Measurements from ENCODE around the gene PRSS48. TPM values are rescaled to one million over a fixed set of nuclear protein-coding genes. Genes with fewer than 3 reads are reported as not detected.

The PRSS48 gene
- total and polyA plus RNA-seq, 10 of the 15 experiments (the other 5 are each of a cell fraction or from before 2014, with no cell fraction given), result not detected

GRCh38 chr4:151263455-151263854 is 13.5 kb upstream of the PRSS48 start:
- Histone ChIP-seq H3K79me2 (ENCODE audit: control insufficient read depth, insufficient read depth, low read length) (no peaks in the 10 kb centered on the region), H2AFZ (ENCODE audit: control insufficient read depth, low read depth, low read length) (no peak overlapping the region), H3K9me3 (replicated peaks; ENCODE audit: control insufficient read depth, insufficient read depth, low read length) (no peaks in the 10 kb centered on the region), H4K20me1 (ENCODE audit: control insufficient read depth, insufficient read depth) (no peaks in the 10 kb centered on the region), H3K4me2 (ENCODE audit: control insufficient read depth, insufficient read depth) (no peak overlapping the region), H3K4me1 (ENCODE audit: control insufficient read depth, insufficient read depth, low read length) (no peaks in the 10 kb centered on the region), H3K4me3 (no peak overlapping the region), H3K27me3 (replicated peaks in 1 of 2; ENCODE audit: control insufficient read depth in 2 of 2, insufficient read depth in 2 of 2, low read length in 1 of 2) (no peaks in the 10 kb centered on the region; a peak in 3 of 4 replicates), H3K36me3 (ENCODE audit: control insufficient read depth in 2 of 2, insufficient read depth in 2 of 2, low read length in 1 of 2) (no peaks in the 10 kb centered on the region), H3K27ac (ENCODE audit: control insufficient read depth, insufficient read depth) (no peak overlapping the region), H3K9ac (ENCODE audit: control insufficient read depth, insufficient read depth, low read length) (no peak overlapping the region)
- BruUV-seq (replicated peaks), result no TSS peak
- intact Hi-C loops (cut with micrococcal nuclease; ENCODE audit: unreplicated experiment), result no loop called here
- TF ChIP-seq STAT1 (conservative IDR thresholded peaks at IDR 0.05) (no peak), ZNF217 (IDR thresholded peaks at IDR 0.05) (no peak), LARP7 (IDR thresholded peaks at IDR 0.05) (no peak), POU2F2 (IDR thresholded peaks at IDR 0.05; ENCODE audit: borderline replicate concordance, low read depth, low read length) (no peak), CBX3 (IDR thresholded peaks at IDR 0.05; ENCODE audit: borderline replicate concordance, low read depth) (no peak), FOXK2 (IDR thresholded peaks at IDR 0.05) (no peak), CEBPB (IDR thresholded peaks at IDR 0.05; ENCODE audit: borderline replicate concordance in 1 of 2, low read depth in 2 of 2, low read length in 2 of 2) (no peak), SMAD1 (IDR thresholded peaks at IDR 0.05; ENCODE audit: low read depth, partially characterized antibody) (no peak), EZH2 (IDR thresholded peaks at IDR 0.05; ENCODE audit: borderline replicate concordance, control insufficient read depth, low read depth, low read length) (no peak), ZBTB33 (IDR thresholded peaks at IDR 0.05) (no peak), FOXM1 (IDR thresholded peaks at IDR 0.05; ENCODE audit: low read depth, low read length) (no peak), SRF (IDR thresholded peaks at IDR 0.05; ENCODE audit: low read depth in 2 of 2, low read length in 2 of 2) (no peak), GABPA (IDR thresholded peaks at IDR 0.05; ENCODE audit: low read depth) (no peak), ATF3 (IDR thresholded peaks at IDR 0.05; ENCODE audit: borderline replicate concordance, extremely low read depth, low read depth, low read length) (no peak)
- 29% methylated on average over 2 of the region's 2 CpGs for WGBS (ENCODE audit: insufficient coverage, insufficient replicate concordance, low lambda C conversion rate, missing lambda C conversion rate)
- in situ Hi-C loops (cut with MboI), result no loop called here
- FAIRE-seq (no peak), DNase-seq (ENCODE audit: low read depth, low spot score) (no peak), ATAC-seq (no peak)
- ChIA-PET POLR2A (no interaction called here), CTCF (interaction anchor here (0.9 to 1.6 kb wide), 3 partner anchors 12 to 96 kb away, joined by 3 to 4 read pairs (median 3); no protein-coding TSS in a partner anchor), SMC1A (ENCODE audit: uncharacterized antibody, unreplicated experiment) (no interaction called here), RAD21 (ENCODE audit: unreplicated experiment) (no interaction called here)

Data from GM12878 (cell line).